Activated naive CD4-positive, alpha-beta T cell treated with anti-CD3 and anti-CD28 coated beads, Interleukin-2, amount 50 U/mL, for 24 hours (primary cell): Measurements from ENCODE around the gene OFD1.

ENCODE experiments used
- H3K27ac Mint-ChIP-seq: one replicate; pipeline ENCODE4 v1.8.0; 2021; ENCODE audit warnings: mild to moderate bottlenecking, mixed read lengths
- H3K27me3 Mint-ChIP-seq: one replicate; pipeline ENCODE4 v1.8.0; 2021; ENCODE audit warnings: mixed read lengths
- H3K36me3 Mint-ChIP-seq: one replicate; pipeline ENCODE4 v1.8.0; 2021; ENCODE audit warnings: mixed read lengths
- H3K4me1 Mint-ChIP-seq: one replicate; pipeline ENCODE4 v1.8.0; 2021; ENCODE audit warnings: mixed read lengths
- H3K4me3 Mint-ChIP-seq: one replicate; pipeline ENCODE4 v1.8.0; 2021; ENCODE audit warnings: mild to moderate bottlenecking, mixed read lengths
- H3K9me3 Mint-ChIP-seq: one replicate; pipeline ENCODE4 v1.8.0; 2021; ENCODE audit warnings: mixed read lengths

OFD1 gene

DNA sequence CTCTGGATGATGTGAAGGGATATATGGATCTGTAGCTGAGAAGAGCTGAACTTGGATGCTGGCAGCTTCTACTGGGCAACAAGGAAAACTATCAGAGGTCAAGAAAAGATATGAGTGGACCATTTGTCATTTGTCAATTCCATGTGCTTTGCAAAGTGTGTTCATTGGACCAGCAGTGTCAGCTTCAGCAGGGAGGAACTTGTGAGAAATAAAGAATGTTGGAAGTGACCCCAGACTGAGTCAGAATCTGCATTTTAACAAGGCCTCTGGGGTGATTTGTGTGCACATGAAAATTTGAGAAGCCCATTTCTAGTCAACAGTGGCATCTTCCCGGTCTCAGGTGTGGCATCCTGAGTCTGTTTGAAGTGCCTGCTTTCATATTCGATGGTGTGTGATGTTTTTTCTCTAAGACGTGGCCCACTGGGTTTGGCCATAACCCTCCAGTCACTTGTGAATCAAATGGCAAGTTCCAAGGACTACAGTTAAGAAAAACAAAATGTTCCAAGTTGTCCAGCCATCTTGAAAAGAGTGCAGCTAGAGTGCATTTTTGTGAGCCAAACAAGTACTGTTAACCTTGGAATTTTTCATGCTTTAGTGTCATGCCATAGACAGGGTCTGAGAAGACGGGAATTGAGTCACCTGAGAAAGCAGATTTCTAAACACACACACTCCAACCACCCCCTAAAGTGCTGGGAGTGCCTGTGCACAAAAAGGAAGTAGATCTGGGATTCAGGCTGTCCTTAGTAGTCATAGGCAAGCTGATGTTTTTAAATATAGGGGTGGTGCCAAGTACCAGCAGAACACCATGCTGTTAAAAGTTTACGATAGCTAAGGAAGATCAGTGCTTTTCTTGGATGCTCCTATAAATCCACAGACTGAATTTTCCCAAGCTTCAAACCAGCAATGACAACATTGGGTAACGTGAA lies 55.9 kb downstream of the OFD1 start:
- no peaks in the 10 kb centered on the region for H3K9me3 Mint-ChIP-seq
- no peaks in the 10 kb centered on the region for H3K4me1 Mint-ChIP-seq
- no peaks in the 10 kb centered on the region for H3K27me3 Mint-ChIP-seq
- no peaks in the 10 kb centered on the region for H3K36me3 Mint-ChIP-seq
- no peak overlapping the region for H3K4me3 Mint-ChIP-seq
- H3K27ac Mint-ChIP-seq = no peak overlapping the region

DNA sequence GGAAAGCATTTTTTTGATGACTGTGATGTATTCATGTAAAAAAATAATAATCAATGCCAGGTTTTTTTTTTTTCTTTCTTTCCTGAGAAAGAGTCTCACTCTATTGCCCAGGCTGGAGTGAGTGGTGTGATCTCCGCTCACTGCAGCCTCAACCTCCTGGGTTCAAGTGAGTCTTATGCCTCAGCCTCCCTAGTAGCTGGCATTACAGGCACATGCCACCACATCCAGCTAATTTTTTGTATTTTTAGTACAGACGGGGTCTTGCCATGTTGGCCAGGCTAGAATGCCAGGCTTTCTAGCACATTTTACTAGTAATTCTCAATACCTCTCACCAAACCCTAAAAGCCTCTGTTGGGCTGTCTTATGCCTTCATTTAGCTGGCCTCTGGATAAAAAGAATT lies 56.6 kb downstream of the OFD1 start:
- Mint-ChIP-seq H3K36me3 (no peaks in the 10 kb centered on the region), H3K4me1 (no peaks in the 10 kb centered on the region), H3K4me3 (no peak overlapping the region), H3K27me3 (no peaks in the 10 kb centered on the region), H3K27ac (no peak overlapping the region), H3K9me3 (no peaks in the 10 kb centered on the region)

DNA sequence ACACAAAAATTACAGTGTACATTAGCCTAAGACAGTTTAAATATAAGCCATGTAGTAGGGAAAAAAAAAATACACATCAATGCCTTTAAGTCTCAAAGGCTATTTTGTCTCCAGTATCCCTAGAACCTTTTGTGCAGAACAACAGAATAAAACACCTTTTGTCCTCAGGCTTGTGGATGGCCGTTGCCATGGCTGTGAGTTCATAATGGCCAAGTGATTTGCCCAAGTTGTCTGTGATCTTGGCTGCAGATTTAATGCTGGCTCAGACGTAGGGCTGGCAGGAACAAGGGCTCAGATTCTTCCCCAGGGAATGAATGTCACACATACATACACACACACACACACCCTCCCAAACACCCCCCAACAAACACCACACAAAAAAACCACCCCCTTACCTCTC lies 57.0 kb downstream of the OFD1 start:
- H3K27me3 Mint-ChIP-seq = no peaks in the 10 kb centered on the region
- H3K4me3 Mint-ChIP-seq = no peak overlapping the region
- no peak overlapping the region for H3K27ac Mint-ChIP-seq
- no peaks in the 10 kb centered on the region for H3K4me1 Mint-ChIP-seq
- no peaks in the 10 kb centered on the region for H3K36me3 Mint-ChIP-seq
- no peaks in the 10 kb centered on the region for H3K9me3 Mint-ChIP-seq

DNA sequence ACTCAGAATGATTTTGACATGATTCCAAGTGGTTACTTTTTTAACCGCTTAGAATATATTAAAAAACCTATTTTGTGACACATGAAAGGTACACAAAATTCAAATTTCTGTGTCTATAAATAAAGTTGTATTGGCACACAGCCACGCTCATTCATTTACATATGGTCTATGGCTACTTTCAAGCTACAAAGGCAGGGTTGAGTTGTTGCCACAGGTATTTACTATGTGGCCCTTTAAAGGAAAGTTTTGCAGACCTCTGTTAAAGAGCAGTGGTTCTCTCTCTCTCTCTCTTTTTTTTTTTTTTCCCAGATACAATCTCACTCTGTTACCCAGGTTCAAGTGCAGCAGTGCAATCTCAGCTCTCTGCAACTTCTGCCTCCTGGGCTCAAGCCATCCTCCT lies 59.3 kb downstream of the OFD1 start:
- H3K4me1 Mint-ChIP-seq = peaks cover 4% of the 10 kb centered on the region
- H3K4me3 Mint-ChIP-seq = no peak overlapping the region
- H3K27ac Mint-ChIP-seq = no peak overlapping the region
- H3K36me3 Mint-ChIP-seq = no peaks in the 10 kb centered on the region
- H3K9me3 Mint-ChIP-seq = no peaks in the 10 kb centered on the region
- H3K27me3 Mint-ChIP-seq = no peaks in the 10 kb centered on the region

DNA sequence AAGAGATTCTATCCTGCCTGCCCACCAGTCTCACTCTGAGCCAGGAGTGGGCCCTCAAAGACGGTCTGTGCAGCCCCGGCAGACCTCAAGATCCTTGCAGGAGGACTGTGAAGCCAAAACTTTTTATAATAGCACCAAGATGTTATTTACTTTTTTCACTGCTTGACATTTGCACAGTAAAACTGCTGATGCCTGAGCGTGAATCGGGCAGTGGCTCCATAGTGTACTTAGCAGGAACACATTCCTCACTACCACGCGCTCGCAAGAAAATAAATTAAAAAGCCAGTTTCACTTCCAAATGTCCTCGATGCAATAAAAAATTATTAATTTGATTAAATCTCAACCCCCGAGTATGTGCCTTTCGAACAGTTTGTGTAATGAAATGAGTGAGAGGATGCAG lies 59.9 kb downstream of the OFD1 start:
- Mint-ChIP-seq H3K9me3 (no peaks in the 10 kb centered on the region), H3K4me1 (peaks cover 4% of the 10 kb centered on the region), H3K4me3 (no peak overlapping the region), H3K27me3 (no peaks in the 10 kb centered on the region), H3K36me3 (no peaks in the 10 kb centered on the region), H3K27ac (no peak overlapping the region)

DNA sequence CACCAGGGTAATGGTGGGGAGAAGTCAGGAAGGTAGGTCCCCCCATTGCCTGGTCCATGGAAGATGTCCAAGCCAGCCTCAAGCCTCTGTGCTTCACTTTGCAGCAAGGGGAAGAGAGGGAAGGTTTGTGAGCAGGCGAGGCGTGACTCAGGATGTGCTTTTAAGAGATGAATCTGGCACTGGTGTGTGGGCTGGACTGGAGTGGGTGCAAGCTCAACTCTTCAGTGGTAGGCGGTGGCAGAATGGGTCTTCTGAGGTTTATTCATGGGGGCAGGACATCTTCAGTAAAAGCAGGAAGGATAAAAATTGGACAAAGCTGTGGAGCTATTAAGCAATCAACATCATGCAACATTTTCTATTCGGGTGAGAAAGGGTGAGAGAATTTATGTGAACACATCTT lies 63.0 kb downstream of the OFD1 start:
- Mint-ChIP-seq H3K4me3 (no peak overlapping the region), H3K36me3 (no peaks in the 10 kb centered on the region), H3K4me1 (peaks cover 4% of the 10 kb centered on the region), H3K9me3 (no peaks in the 10 kb centered on the region), H3K27ac (no peak overlapping the region), H3K27me3 (no peaks in the 10 kb centered on the region)

DNA sequence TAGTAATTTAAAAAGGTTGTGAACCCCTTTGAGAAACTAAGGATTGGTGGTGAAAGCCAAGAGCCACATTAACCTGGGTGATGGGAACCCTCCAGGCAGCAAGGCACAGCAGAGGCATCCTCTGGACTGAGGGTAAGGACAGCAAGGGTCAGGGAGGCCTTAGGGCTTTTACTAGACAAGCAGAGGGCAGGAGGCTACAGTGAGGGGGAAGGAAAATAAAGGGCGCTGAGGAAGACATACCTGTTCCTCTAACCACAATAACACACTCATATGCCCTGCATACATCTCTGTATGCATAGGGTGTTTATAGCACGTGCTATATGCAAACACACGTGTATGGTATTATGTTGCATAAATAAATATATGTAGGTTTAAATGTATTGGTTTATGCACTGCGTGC lies 63.6 kb downstream of the OFD1 start:
- Mint-ChIP-seq H3K4me3 (no peak overlapping the region), H3K27me3 (no peaks in the 10 kb centered on the region), H3K4me1 (peaks cover 4% of the 10 kb centered on the region), H3K27ac (no peak overlapping the region), H3K36me3 (no peaks in the 10 kb centered on the region), H3K9me3 (no peaks in the 10 kb centered on the region)

DNA sequence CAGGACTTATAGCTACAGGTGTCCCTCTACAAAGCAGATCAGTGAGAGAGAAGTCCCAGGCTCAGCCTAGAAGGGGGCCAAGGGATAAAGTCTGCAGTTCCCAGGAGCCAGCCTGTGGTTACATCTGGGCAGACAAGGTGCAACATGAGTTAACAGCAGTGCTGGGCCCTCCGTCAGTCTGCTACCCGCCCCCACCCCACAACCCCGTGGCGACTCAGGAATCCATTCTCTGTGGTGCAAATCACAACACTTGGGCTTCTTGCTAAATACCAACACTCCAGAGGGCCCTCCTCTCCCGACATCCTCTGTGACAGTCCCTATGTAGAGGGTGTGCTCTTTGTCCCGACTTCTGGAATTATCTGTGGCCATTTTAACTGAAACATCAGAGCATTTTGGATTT lies 68.6 kb downstream of the OFD1 start:
- H3K27me3 Mint-ChIP-seq = no peaks in the 10 kb centered on the region
- H3K4me3 Mint-ChIP-seq = no peak overlapping the region
- no peaks in the 10 kb centered on the region for H3K9me3 Mint-ChIP-seq
- H3K27ac Mint-ChIP-seq = no peak overlapping the region
- no peaks in the 10 kb centered on the region for H3K36me3 Mint-ChIP-seq
- H3K4me1 Mint-ChIP-seq = no peaks in the 10 kb centered on the region

DNA sequence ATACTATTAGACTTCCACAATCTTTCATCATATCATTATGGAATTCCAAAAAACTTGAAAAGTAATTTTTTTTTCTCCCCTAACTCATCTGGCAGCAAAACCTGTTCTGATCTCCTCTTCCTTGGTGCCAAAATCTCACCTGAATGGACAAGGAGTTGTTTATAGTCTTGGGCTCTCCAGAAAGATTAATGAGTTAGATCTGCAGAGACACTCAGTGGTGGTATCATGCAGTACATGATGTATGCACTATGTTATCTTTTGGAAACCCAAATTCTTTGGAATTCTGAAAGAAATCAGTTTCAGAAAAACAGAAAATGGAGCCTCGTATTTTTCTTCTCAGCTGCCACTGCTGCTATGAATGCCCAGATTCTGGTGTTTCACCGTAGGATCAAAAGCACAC lies 70.7 kb downstream of the OFD1 start:
- Mint-ChIP-seq H3K27me3 (no peaks in the 10 kb centered on the region), H3K4me3 (no peak overlapping the region), H3K9me3 (no peaks in the 10 kb centered on the region), H3K36me3 (no peaks in the 10 kb centered on the region), H3K4me1 (no peaks in the 10 kb centered on the region), H3K27ac (no peak overlapping the region)

DNA sequence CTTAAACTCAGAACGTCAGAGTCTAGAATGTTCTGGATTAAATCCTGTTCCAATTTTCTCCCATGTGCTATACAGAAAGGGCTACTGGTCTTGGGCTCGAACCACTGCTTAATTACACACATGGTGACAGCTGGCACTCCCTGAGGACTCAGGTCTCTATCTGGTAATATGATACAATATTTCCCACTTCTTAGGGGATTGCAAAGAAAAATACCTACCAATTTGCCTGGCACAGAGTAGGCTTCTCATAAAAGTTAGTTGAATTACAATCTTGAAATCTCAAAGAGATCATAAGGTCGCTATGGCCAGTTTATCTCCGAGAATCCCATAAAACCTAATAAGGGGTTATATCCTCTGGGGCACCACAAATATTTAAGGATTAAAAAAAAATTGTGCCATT lies 73.7 kb downstream of the OFD1 start:
- Mint-ChIP-seq H3K36me3 (no peaks in the 10 kb centered on the region), H3K4me3 (no peak overlapping the region), H3K27ac (no peak overlapping the region), H3K9me3 (no peaks in the 10 kb centered on the region), H3K4me1 (no peaks in the 10 kb centered on the region), H3K27me3 (no peaks in the 10 kb centered on the region)

DNA sequence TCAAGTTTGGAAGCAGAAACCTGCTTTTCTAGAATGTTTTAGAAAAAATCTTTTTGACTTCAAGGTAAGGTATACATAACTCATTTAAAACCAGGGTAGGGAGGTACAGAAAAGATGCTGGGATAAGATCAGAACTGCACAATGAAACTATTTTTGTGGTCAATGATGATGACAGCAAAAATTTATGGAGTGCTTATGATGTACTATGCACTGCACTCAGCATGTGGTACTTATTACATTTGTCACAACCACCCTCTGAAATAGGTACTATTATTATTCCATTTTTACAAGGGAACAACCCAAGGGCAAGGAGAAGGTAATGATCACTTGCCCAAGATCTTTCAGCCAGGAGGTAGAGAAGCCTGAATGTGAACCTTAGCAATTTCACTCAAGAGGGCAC lies 74.3 kb downstream of the OFD1 start:
- Mint-ChIP-seq H3K4me1 (no peaks in the 10 kb centered on the region), H3K36me3 (no peaks in the 10 kb centered on the region), H3K27ac (no peak overlapping the region), H3K27me3 (no peaks in the 10 kb centered on the region), H3K4me3 (no peak overlapping the region), H3K9me3 (no peaks in the 10 kb centered on the region)

DNA sequence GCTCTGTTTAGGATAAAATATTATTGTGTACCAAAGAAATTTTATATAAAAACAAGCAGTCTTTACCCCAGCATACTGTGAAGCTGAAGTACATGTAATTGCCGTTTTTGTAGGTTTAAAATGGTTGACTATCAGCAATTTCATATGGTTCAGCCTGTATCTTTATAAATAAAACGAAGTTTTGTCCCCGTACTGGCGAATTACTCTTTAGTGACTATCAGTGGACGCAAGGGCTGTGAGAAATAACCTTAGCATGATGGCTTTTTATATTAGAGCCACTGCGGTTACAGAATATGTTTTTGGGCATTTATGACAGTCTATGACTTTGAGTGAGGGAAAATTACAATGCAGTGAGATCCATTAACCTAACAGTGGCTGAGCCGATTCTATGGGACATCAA lies 81.1 kb downstream of the OFD1 start:
- no peak overlapping the region for H3K27ac Mint-ChIP-seq
- H3K36me3 Mint-ChIP-seq = no peaks in the 10 kb centered on the region
- peaks cover 8% of the 10 kb centered on the region for H3K27me3 Mint-ChIP-seq
- H3K9me3 Mint-ChIP-seq = no peaks in the 10 kb centered on the region
- no peak overlapping the region for H3K4me3 Mint-ChIP-seq
- H3K4me1 Mint-ChIP-seq = no peaks in the 10 kb centered on the region

DNA sequence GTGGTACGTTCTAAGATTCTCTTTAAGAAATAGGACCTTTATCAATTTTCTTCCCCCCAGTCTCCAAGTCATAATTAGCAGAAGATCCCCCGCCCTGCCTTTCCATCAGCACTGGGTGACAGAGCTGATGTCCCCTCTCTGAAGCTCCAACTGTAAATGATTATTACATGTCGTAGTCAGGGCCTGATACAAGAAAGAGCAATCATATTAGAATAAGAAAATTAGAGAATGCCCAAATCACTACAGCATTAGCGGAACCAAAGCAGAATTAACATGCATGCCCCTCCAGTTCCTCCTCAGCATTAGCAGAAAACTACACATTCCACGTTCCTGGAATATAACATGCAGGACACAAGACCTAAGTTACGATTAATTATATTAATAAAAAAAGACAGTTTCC lies 81.6 kb downstream of the OFD1 start:
- Mint-ChIP-seq H3K9me3 (no peaks in the 10 kb centered on the region), H3K27me3 (peaks cover 8% of the 10 kb centered on the region), H3K4me1 (no peaks in the 10 kb centered on the region), H3K4me3 (no peak overlapping the region), H3K27ac (no peak overlapping the region), H3K36me3 (no peaks in the 10 kb centered on the region)

DNA sequence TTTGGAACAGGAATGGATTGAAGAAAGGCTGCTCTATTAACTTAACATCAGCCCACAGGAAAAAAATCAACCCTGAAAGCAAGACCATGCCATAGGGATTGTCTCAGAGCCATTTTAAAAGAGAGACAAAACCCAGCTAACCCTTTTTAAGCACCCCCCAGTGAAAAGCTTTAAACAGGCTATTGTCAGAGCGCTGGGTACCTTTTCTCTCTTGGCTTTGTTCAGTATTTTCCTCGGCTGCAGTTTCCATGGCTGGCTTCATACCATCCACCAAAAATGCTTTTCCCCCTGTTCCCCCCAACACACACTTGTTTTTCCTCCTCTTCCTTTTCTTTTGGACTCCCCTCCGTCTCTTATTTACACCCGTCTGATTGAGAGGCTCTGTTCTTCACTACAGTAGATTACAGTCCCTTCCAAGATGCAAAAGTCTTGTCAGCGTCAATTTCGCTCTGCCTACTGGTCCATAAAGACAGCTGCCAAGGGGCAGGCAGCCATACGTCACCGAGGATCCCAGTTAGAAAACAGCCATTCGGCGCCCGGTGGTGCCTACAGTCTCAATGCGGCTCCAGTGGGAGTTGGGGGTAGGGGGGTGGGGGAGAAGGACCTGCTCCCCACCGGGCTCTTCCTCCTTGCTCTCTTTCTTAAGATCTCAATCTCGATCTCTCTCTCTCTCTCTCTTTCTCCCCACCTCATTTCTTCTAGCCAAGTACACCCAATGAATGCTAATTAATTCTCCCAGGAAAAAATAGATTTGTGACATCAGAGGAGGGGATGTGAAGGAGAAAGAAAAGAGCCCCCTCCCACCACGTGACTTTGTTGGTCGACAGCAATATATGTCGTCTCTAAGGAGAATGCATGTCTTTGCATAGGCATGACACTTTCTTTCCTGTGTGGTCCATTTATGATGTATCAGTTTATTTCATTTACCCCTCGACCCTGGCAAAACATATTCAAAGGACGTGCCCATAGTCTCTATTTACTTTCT lies 82.4 kb downstream of the OFD1 start, which contains the start of gene GPM6B:
TSS of gene GPM6B (minus strand) at position 451 of the 985 bp plus-strand sequence. CDS start at position 262, 189 bp downstream.
- peaks cover 8% of the 10 kb centered on the region for H3K27me3 Mint-ChIP-seq
- H3K4me3 Mint-ChIP-seq = no peak within 1 kb of the TSS
- no peak within 1 kb of the TSS for H3K27ac Mint-ChIP-seq
- H3K36me3 Mint-ChIP-seq = no peaks in the 10 kb centered on the region
- no peaks in the 10 kb centered on the region for H3K4me1 Mint-ChIP-seq
- H3K9me3 Mint-ChIP-seq = no peaks in the 10 kb centered on the region
